IMR-90 (cell line): Measurements from ENCODE around the gene EFCAB8.

Source experiments
- BHLHE40 ChIP-seq: fragments of 150-350 bp; IDR thresholded peaks from 2 replicates; pipeline ENCODE4 v1.6.1; 2016; ENCODE audit warnings: mild to moderate bottlenecking, low read depth, low read length
- CTCF ChIP-seq: conservative IDR thresholded peaks from 2 replicates; pipeline ENCODE4 v1.5.1; 2012; ENCODE audit warnings: mild to moderate bottlenecking, low read depth, low read length, improper control_type of control experiment
- MAFK ChIP-seq: IDR thresholded peaks from 2 replicates; pipeline ENCODE4 v1.6.1; 2012; ENCODE audit warnings: low read depth, low read length, improper control_type of control experiment
- MAZ ChIP-seq: IDR thresholded peaks from 2 replicates; pipeline ENCODE4 v1.6.1; 2012; ENCODE audit warnings: low read depth, mild to moderate bottlenecking, low read length, improper control_type of control experiment, moderate library complexity, borderline replicate concordance
- NFE2L2 ChIP-seq: fragments of 150-350 bp; IDR thresholded peaks from 2 replicates; pipeline ENCODE4 v1.6.1; 2016; ENCODE audit warnings: low read depth, mild to moderate bottlenecking, low read length
- POLR2A ChIP-seq: IDR thresholded peaks from 2 replicates; pipeline ENCODE4 v1.6.1; 2012; ENCODE audit warnings: mild to moderate bottlenecking, low read depth, low read length
- RAD21 ChIP-seq: IDR thresholded peaks from 2 replicates; pipeline ENCODE4 v1.6.1; 2012; ENCODE audit warnings: low read length, improper control_type of control experiment
- SMC3 ChIP-seq: fragments of 150-350 bp; IDR thresholded peaks from 2 replicates; pipeline ENCODE4 v1.6.1; 2016; ENCODE audit warnings: low read depth, mild to moderate bottlenecking, antibody characterized with exemption, low read length, moderate library complexity

- TF ChIP-seq CTCF (no peak), POLR2A (no peak), SMC3 (no peak), MAFK (no peak), MAZ (no peak), BHLHE40 (no peak), NFE2L2 (no peak), RAD21 (no peak)
These were observed 142.2 kb downstream of the EFCAB8 start for GRCh38 chr20:33000802-33001466.
